Measurements from ENCODE around the gene CNOT4.

The CNOT4 gene

GRCh38 chr7:135405969-135406368 is 103.9 kb downstream of the CNOT4 start:
- Histone ChIP-seq H3K36me3 (ENCODE audit: control insufficient read depth in 2 of 2, insufficient read depth in 2 of 2, low read length in 2 of 2) (peaks cover 0 to 2% of the 10 kb centered on the region in 2 donors), H3K4me1 (ENCODE audit: control insufficient read depth, insufficient read depth, low read length) (no peaks in the 10 kb centered on the region), H3K4me3 (ENCODE audit: low read length in 2 of 2) (no peak overlapping the region), H3K27me3 (ENCODE audit: control insufficient read depth in 1 of 2, insufficient read depth in 2 of 2, low read length in 2 of 2) (no peaks in the 10 kb centered on the region), H3K27ac (ENCODE audit: low read length) (no peak overlapping the region), H3K9ac (ENCODE audit: low read length in 2 of 2) (no peak overlapping the region), H3K9me3 (ENCODE audit: control insufficient read depth in 2 of 2, low read length in 2 of 2) (no peaks in the 10 kb centered on the region)

GRCh38 chr7:135403302-135403701 is 106.6 kb downstream of the CNOT4 start:
- no peak overlapping the region for H3K4me3 ChIP-seq (ENCODE audit: low read length in 2 of 2)
- no peaks in the 10 kb centered on the region for H3K27me3 ChIP-seq (ENCODE audit: control insufficient read depth in 1 of 2, insufficient read depth in 2 of 2, low read length in 2 of 2)
- no peak overlapping the region for H3K9ac ChIP-seq (ENCODE audit: low read length in 2 of 2)
- H3K36me3 ChIP-seq (ENCODE audit: control insufficient read depth in 2 of 2, insufficient read depth in 2 of 2, low read length in 2 of 2) = peaks cover 0 to 2% of the 10 kb centered on the region in 2 donors
- no peaks in the 10 kb centered on the region for H3K9me3 ChIP-seq (ENCODE audit: control insufficient read depth in 2 of 2, low read length in 2 of 2)
- no peaks in the 10 kb centered on the region for H3K4me1 ChIP-seq (ENCODE audit: control insufficient read depth, insufficient read depth, low read length)
- H3K27ac ChIP-seq (ENCODE audit: low read length) = no peak overlapping the region

DNA sequence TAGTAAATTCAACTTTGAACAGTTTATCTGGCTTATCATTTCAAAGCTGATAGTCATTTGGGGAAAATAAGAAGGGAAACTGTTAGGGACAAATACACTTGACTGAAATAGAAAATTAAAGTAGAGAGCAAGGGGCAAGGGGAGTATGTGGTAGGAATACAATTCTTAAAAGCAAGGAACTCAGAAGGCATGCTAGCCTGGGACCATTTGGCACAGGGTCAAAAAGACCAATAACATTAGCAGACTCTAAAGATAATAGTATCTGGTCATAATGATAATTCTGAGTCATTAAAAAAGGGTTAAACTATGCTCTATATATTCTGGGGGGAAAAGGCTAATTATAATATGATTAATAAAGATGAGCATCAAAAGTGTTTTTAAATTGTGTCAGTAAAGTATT is 112.2 kb downstream of the CNOT4 start:
- Histone ChIP-seq H3K4me3 (ENCODE audit: low read length in 2 of 2) (no peak overlapping the region), H3K4me1 (ENCODE audit: control insufficient read depth, insufficient read depth, low read length) (no peaks in the 10 kb centered on the region)

GRCh38 chr7:135392701-135393100 is 117.2 kb downstream of the CNOT4 start:
- peaks cover 4 to 10% of the 10 kb centered on the region in 2 donors for H3K36me3 ChIP-seq (ENCODE audit: control insufficient read depth in 2 of 2, insufficient read depth in 2 of 2, low read length in 2 of 2)
- H3K4me3 ChIP-seq (ENCODE audit: low read length in 2 of 2) = no peak overlapping the region
- no peak overlapping the region for H3K9ac ChIP-seq (ENCODE audit: low read length in 2 of 2)
- H3K9me3 ChIP-seq (ENCODE audit: control insufficient read depth in 2 of 2, low read length in 2 of 2) = no peaks in the 10 kb centered on the region
- no peaks in the 10 kb centered on the region for H3K4me1 ChIP-seq (ENCODE audit: control insufficient read depth, insufficient read depth, low read length)
- no peaks in the 10 kb centered on the region for H3K27me3 ChIP-seq (ENCODE audit: control insufficient read depth in 1 of 2, insufficient read depth in 2 of 2, low read length in 2 of 2)
- H3K27ac ChIP-seq (ENCODE audit: low read length) = no peak overlapping the region

More for the DNA sequence above, 112.2 kb downstream of the CNOT4 start:
- Histone ChIP-seq H3K27ac (ENCODE audit: low read length) (no peak overlapping the region), H3K9ac (ENCODE audit: low read length in 2 of 2) (no peak overlapping the region), H3K27me3 (ENCODE audit: control insufficient read depth in 1 of 2, insufficient read depth in 2 of 2, low read length in 2 of 2) (no peaks in the 10 kb centered on the region), H3K36me3 (ENCODE audit: control insufficient read depth in 2 of 2, insufficient read depth in 2 of 2, low read length in 2 of 2) (peaks cover 4 to 10% of the 10 kb centered on the region in 2 donors), H3K9me3 (ENCODE audit: control insufficient read depth in 2 of 2, low read length in 2 of 2) (no peaks in the 10 kb centered on the region)

DNA sequence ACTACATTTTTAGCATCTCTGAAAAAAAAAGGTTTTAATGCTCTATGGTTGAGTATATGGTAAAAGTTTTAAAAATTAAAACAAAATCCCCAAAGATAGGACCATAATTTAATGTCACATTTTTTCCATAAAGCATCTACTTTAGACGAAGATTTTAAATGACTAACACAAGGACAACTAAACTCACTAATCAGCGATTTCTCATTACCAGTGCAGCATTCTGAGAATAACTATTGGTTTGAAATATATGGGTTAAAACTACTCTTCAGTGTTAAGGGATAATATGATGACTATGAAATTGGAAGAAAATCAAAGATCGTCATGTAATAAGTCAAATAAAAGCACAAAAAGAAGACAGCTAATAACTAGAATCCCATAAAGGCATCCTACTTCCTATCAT is 118.4 kb downstream of the CNOT4 start:
- Histone ChIP-seq H3K4me3 (ENCODE audit: low read length in 2 of 2) (no peak overlapping the region), H3K27ac (ENCODE audit: low read length) (no peak overlapping the region), H3K9ac (ENCODE audit: low read length in 2 of 2) (no peak overlapping the region), H3K4me1 (ENCODE audit: control insufficient read depth, insufficient read depth, low read length) (no peaks in the 10 kb centered on the region), H3K36me3 (ENCODE audit: control insufficient read depth in 2 of 2, insufficient read depth in 2 of 2, low read length in 2 of 2) (peaks cover 4 to 10% of the 10 kb centered on the region in 2 donors), H3K27me3 (ENCODE audit: control insufficient read depth in 1 of 2, insufficient read depth in 2 of 2, low read length in 2 of 2) (no peaks in the 10 kb centered on the region), H3K9me3 (ENCODE audit: control insufficient read depth in 2 of 2, low read length in 2 of 2) (no peaks in the 10 kb centered on the region)

DNA sequence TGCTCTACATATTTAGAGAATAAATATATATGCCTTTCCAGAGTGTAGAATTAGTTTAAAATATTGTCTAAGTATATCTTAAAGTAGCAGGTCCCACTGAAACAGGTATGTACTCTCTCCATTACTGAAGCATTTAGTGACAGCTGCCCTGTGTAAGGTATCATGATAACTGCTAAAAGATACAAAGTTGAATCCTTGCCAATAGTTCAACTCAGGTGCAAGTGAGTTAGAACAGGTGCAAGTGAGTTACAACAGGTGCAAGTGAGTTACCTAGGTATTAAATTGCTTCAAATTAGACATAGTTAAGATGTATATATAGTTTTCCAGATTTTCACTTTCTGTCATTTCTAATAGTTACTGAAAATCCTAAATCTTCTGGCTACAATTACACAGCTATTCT is 119.1 kb downstream of the CNOT4 start:
- no peaks in the 10 kb centered on the region for H3K9me3 ChIP-seq (ENCODE audit: control insufficient read depth in 2 of 2, low read length in 2 of 2)
- no peak overlapping the region for H3K4me3 ChIP-seq (ENCODE audit: low read length in 2 of 2)
- H3K27me3 ChIP-seq (ENCODE audit: control insufficient read depth in 1 of 2, insufficient read depth in 2 of 2, low read length in 2 of 2) = no peaks in the 10 kb centered on the region
- H3K36me3 ChIP-seq (ENCODE audit: control insufficient read depth in 2 of 2, insufficient read depth in 2 of 2, low read length in 2 of 2) = peaks cover 4 to 10% of the 10 kb centered on the region in 2 donors
- H3K4me1 ChIP-seq (ENCODE audit: control insufficient read depth, insufficient read depth, low read length) = no peaks in the 10 kb centered on the region
- no peak overlapping the region for H3K27ac ChIP-seq (ENCODE audit: low read length)
- H3K9ac ChIP-seq (ENCODE audit: low read length in 2 of 2) = no peak overlapping the region

GRCh38 chr7:135389971-135390370 is 119.9 kb downstream of the CNOT4 start:
- Histone ChIP-seq H3K9me3 (ENCODE audit: control insufficient read depth in 2 of 2, low read length in 2 of 2) (no peaks in the 10 kb centered on the region), H3K9ac (ENCODE audit: low read length in 2 of 2) (no peak overlapping the region), H3K4me3 (ENCODE audit: low read length in 2 of 2) (no peak overlapping the region), H3K4me1 (ENCODE audit: control insufficient read depth, insufficient read depth, low read length) (no peaks in the 10 kb centered on the region), H3K27me3 (ENCODE audit: control insufficient read depth in 1 of 2, insufficient read depth in 2 of 2, low read length in 2 of 2) (no peaks in the 10 kb centered on the region), H3K27ac (ENCODE audit: low read length) (no peak overlapping the region), H3K36me3 (ENCODE audit: control insufficient read depth in 2 of 2, insufficient read depth in 2 of 2, low read length in 2 of 2) (peaks cover 4 to 8% of the 10 kb centered on the region in 2 donors)

GRCh38 chr7:135388616-135389015 is 121.3 kb downstream of the CNOT4 start:
- H3K4me3 ChIP-seq (ENCODE audit: low read length in 2 of 2) = no peak overlapping the region
- no peaks in the 10 kb centered on the region for H3K36me3 ChIP-seq (ENCODE audit: control insufficient read depth in 2 of 2, insufficient read depth in 2 of 2, low read length in 2 of 2)
- no peak overlapping the region for H3K27ac ChIP-seq (ENCODE audit: low read length)
- no peaks in the 10 kb centered on the region for H3K9me3 ChIP-seq (ENCODE audit: control insufficient read depth in 2 of 2, low read length in 2 of 2)
- H3K9ac ChIP-seq (ENCODE audit: low read length in 2 of 2) = no peak overlapping the region
- H3K4me1 ChIP-seq (ENCODE audit: control insufficient read depth, insufficient read depth, low read length) = no peaks in the 10 kb centered on the region
- no peaks in the 10 kb centered on the region for H3K27me3 ChIP-seq (ENCODE audit: control insufficient read depth in 1 of 2, insufficient read depth in 2 of 2, low read length in 2 of 2)

GRCh38 chr7:135386776-135387175 is 123.1 kb downstream of the CNOT4 start:
- Histone ChIP-seq H3K9ac (ENCODE audit: low read length in 2 of 2) (no peak overlapping the region), H3K9me3 (ENCODE audit: control insufficient read depth in 2 of 2, low read length in 2 of 2) (no peaks in the 10 kb centered on the region), H3K4me3 (ENCODE audit: low read length in 2 of 2) (no peak overlapping the region), H3K4me1 (ENCODE audit: control insufficient read depth, insufficient read depth, low read length) (no peaks in the 10 kb centered on the region), H3K36me3 (ENCODE audit: control insufficient read depth in 2 of 2, insufficient read depth in 2 of 2, low read length in 2 of 2) (no peaks in the 10 kb centered on the region), H3K27me3 (ENCODE audit: control insufficient read depth in 1 of 2, insufficient read depth in 2 of 2, low read length in 2 of 2) (no peaks in the 10 kb centered on the region), H3K27ac (ENCODE audit: low read length) (no peak overlapping the region)

- Histone ChIP-seq H3K4me1 (ENCODE audit: control insufficient read depth, insufficient read depth, low read length) (no peaks in the 10 kb centered on the region), H3K27ac (ENCODE audit: low read length) (no peak overlapping the region), H3K9ac (ENCODE audit: low read length in 2 of 2) (no peak overlapping the region), H3K9me3 (ENCODE audit: control insufficient read depth in 2 of 2, low read length in 2 of 2) (no peaks in the 10 kb centered on the region), H3K4me3 (ENCODE audit: low read length in 2 of 2) (no peak overlapping the region), H3K36me3 (ENCODE audit: control insufficient read depth in 2 of 2, insufficient read depth in 2 of 2, low read length in 2 of 2) (no peaks in the 10 kb centered on the region), H3K27me3 (ENCODE audit: control insufficient read depth in 1 of 2, insufficient read depth in 2 of 2, low read length in 2 of 2) (no peaks in the 10 kb centered on the region)
Observed at GRCh38 chr7:135386181-135386580, 123.7 kb downstream of the CNOT4 start.

DNA sequence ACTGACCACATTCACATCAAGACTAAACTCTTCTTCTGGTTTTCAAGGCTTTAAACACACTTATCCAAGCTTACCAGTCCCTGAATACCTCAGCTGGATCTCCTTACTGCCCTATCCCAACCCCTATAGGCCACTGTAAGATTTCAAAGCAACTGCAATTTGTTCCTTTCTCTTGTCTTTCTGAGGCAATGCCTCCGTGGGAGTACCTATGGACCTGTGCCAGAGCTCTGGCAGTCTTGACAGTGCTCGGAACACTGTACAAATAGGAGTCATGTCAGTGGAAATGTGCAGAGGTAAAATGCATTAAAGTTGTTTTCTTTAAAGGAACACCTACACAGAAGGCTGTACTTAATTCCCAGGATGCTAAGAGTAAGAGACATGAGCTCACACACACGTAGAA is 124.7 kb downstream of the CNOT4 start:
- Histone ChIP-seq H3K27me3 (ENCODE audit: control insufficient read depth in 1 of 2, insufficient read depth in 2 of 2, low read length in 2 of 2) (no peaks in the 10 kb centered on the region), H3K9me3 (ENCODE audit: control insufficient read depth in 2 of 2, low read length in 2 of 2) (no peaks in the 10 kb centered on the region), H3K4me1 (ENCODE audit: control insufficient read depth, insufficient read depth, low read length) (no peaks in the 10 kb centered on the region), H3K27ac (ENCODE audit: low read length) (no peak overlapping the region), H3K4me3 (ENCODE audit: low read length in 2 of 2) (no peak overlapping the region), H3K9ac (ENCODE audit: low read length in 2 of 2) (no peak overlapping the region), H3K36me3 (ENCODE audit: control insufficient read depth in 2 of 2, insufficient read depth in 2 of 2, low read length in 2 of 2) (no peaks in the 10 kb centered on the region)

Measured in stomach smooth muscle (tissue), 2 donors.